Small intestine (tissue), 7 donors: ENCODE data around the gene TCF20. TPM values are rescaled to one million over a fixed set of nuclear protein-coding genes. Genes with fewer than 3 reads are reported as not detected.
A peak's percentile ranks its signal among the peaks of the same experiment; 100 is the strongest.

Experiments used
- DNase-seq, 2 donors: peaks; one replicate each; pipeline versions ENCODE4 v3.0.0 to v3.0.0-alpha.2; 2013
- FAIRE-seq: peaks from 2 replicates; lab custom pipeline; 2012; peaks lifted over from hg19 to GRCh38; lab: Jason Lieb, UNC
- H3K27ac ChIP-seq, 3 donors: one replicate each; pipeline ENCODE4 v1.5.1; 2013; ENCODE audit warnings: low read length in 2 of 3, mild to moderate bottlenecking in 2 of 3, control low read depth in 1 of 3, inconsistent platforms in 1 of 3, low read depth in 1 of 3, moderate library complexity in 1 of 3
- H3K27me3 ChIP-seq, 3 donors: one replicate each; pipeline ENCODE4 v1.6.1; 2013; ENCODE audit warnings: low read length in 3 of 3, inconsistent platforms in 1 of 3; ENCODE audit not compliant: control insufficient read depth in 3 of 3, insufficient read depth in 3 of 3
- H3K36me3 ChIP-seq, 3 donors: one replicate each; pipeline ENCODE4 v1.6.1; 2013; ENCODE audit warnings: low read length in 3 of 3, inconsistent platforms in 1 of 3, low read depth in 1 of 3, mild to moderate bottlenecking in 1 of 3, moderate library complexity in 1 of 3; ENCODE audit not compliant: control insufficient read depth in 3 of 3, insufficient read depth in 2 of 3
- H3K4me1 ChIP-seq, 3 donors: one replicate each; pipeline ENCODE4 v1.6.1; 2013; ENCODE audit warnings: low read length in 2 of 3, inconsistent platforms in 1 of 3, low read depth in 1 of 3, mild to moderate bottlenecking in 1 of 3, moderate library complexity in 1 of 3; ENCODE audit not compliant: control insufficient read depth in 3 of 3, insufficient read depth in 2 of 3
- H3K4me3 ChIP-seq, 3 donors: one replicate each; pipeline ENCODE4 v1.5.1; 2013; ENCODE audit warnings: low read length in 3 of 3, control low read depth in 1 of 3, inconsistent platforms in 1 of 3, low read depth in 1 of 3, mild to moderate bottlenecking in 1 of 3, moderate library complexity in 1 of 3
- H3K9me3 ChIP-seq, 2 donors: one replicate each; pipeline ENCODE4 v1.6.1; 2013; ENCODE audit warnings: low read depth in 1 of 2, low read length in 1 of 2; ENCODE audit not compliant: control insufficient read depth in 2 of 2, insufficient read depth in 1 of 2
- WGBS, 3 donors: extraction: QIAGEN DNeasy Blood & Tissue Kit; methylation state at CpG; one replicate each; pipeline ENCODE4 v1.1.7; 2013; 5-methylcytosine and 5-hydroxymethylcytosine counted together
- polyA plus RNA-seq, 4 donors: library from polyadenylated mRNA; stranded (reverse) in 3 of 4; unstranded in 1 of 4; fragments of 200-250 nt in 3 of 4; fragments of 120-200 nt in 1 of 4; gene quantifications; one replicate each; pipeline versions ENCODE4 v1.2.1 to v1.2.3, GENCODE V29; 2013
- donor health status: healthy with polysubstance abuse.
- donor health status: control.
- donor health status: control.
- donor health status: Bipolar disorder and iron deficiency.
- donor health status: healthy.

The TCF20 gene
- polyA plus RNA-seq, 4 donors: 6.2 to 32.0 (median 13.5) TPM

DNA sequence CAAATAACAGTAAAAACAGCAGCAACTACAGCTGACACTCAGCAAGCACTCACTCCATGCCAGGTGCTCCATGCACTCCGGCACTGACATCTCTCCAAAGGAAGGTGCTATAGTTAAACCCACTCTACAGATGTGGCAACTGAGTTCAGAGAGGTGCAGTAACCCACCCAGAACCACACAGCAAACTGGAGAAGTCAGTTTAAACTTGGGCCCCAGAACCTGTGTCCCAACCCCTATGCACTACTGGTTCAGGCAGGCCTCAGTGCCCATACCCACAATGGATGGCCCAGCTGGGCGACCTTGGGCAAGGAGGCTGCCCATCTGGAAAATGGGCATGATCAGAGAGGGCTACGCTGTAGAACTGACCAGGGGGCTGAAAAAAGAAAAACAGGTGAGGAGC, 26.4 kb upstream of the TCF20 start:
- no peaks in the 10 kb centered on the region for H3K27me3 ChIP-seq
- H3K36me3 ChIP-seq: no peaks in the 10 kb centered on the region
- peaks cover 4 to 58% (median 13%) of the 10 kb centered on the region in 3 donors for H3K4me1 ChIP-seq
- 90 to 93% (median 92%) methylated on average over 3 of the region's 3 CpGs for WGBS, 3 donors
- DNase-seq: no peak
- no peak overlapping the region for H3K27ac ChIP-seq
- no peak overlapping the region for H3K4me3 ChIP-seq
- no peaks in the 10 kb centered on the region for H3K9me3 ChIP-seq
- no peak for FAIRE-seq

DNA sequence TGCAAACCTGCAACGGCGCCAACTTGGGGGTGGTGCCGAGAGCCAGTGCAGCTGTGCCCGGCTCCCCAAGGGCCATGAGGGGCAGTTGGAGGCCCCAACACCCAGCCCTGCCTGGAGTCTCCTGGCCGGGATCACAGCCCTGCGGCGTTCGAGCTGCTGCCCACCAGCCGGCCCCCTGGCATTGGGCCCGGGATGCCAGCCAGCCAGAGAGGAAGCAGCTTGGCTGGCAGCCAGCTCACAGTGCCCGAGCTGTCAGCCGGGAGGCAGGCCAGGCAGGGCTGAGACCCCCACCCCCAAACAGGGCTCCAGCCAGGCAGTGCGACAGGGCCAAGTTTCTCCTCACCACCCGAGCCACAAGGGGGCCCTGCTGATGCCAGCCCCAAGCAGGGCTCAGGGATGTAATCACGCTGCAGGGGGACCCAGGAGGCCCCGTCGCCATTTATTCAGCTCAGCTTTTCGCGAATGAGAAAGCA, 26.0 kb upstream of the TCF20 start:
- H3K36me3 ChIP-seq: no peaks in the 10 kb centered on the region
- peaks cover 4 to 58% (median 15%) of the 10 kb centered on the region in 3 donors for H3K4me1 ChIP-seq
- no peak overlapping the region for H3K27ac ChIP-seq
- no peaks in the 10 kb centered on the region for H3K9me3 ChIP-seq
- 18 to 34% (median 30%) methylated on average over 19 of the region's 19 CpGs for WGBS, 3 donors
- H3K4me3 ChIP-seq: no peak overlapping the region
- DNase-seq: no peak
- no peak for FAIRE-seq
- no peaks in the 10 kb centered on the region for H3K27me3 ChIP-seq

DNA sequence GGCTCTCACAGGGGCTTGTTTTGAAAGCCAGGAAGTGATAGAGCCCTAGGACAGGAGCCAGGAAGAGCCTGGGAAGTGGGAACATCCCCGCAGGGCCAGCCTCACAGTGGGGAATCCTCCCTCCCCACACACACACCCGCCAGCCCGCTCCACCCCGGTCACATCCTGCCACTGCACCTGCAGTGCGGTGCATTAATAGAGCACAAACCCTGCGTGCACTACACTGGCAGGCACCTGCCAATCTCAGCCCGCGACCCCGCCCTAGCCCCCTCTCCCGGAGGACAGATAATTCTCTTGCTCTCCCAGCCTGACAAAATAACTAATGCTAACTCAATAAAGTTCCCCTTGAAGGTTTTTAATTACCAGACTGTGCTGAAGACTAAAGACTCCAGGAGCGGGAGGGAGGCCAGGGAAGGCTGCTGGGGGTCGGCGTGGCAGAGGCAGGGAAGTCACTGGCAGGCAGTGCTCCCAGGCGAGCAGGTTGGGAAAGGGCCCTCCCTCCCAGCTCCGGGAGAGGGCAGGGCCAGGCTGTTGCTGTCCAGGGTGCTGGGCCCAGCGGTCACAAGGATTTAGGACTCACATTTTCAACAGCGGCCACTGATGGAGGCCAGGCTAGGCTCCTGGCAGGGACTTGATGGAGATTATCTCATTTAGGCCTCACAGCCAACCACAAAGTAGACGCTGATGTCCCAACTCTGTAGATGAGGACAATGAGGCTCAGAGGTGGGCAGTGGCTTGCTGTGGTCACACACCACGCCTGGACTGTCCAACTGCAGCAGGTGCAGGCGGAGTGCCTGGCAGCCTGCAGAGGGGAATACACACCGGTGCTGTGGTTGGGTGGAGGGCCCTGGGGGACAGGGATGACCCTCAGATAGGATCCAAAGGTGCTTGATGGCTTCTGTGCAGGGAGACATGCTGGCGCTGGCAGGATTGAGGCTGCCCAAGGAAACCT, 23.9 kb upstream of the TCF20 start:
- FAIRE-seq: no peak
- Histone ChIP-seq H3K4me1 (peaks cover 0 to 53% (median 8%) of the 10 kb centered on the region in 3 donors), H3K36me3 (peaks cover 0 to 3% (median 0%) of the 10 kb centered on the region in 3 donors), H3K4me3 (no peak overlapping the region), H3K27me3 (no peaks in the 10 kb centered on the region), H3K9me3 (no peaks in the 10 kb centered on the region), H3K27ac (peak overlapping the region in 1 of 3 donors; percentile 67)
- WGBS, 3 donors: 20 to 36% (median 27%) methylated on average over 22 of the region's 22 CpGs
- DNase-seq: peak; percentile 42 to 79

DNA sequence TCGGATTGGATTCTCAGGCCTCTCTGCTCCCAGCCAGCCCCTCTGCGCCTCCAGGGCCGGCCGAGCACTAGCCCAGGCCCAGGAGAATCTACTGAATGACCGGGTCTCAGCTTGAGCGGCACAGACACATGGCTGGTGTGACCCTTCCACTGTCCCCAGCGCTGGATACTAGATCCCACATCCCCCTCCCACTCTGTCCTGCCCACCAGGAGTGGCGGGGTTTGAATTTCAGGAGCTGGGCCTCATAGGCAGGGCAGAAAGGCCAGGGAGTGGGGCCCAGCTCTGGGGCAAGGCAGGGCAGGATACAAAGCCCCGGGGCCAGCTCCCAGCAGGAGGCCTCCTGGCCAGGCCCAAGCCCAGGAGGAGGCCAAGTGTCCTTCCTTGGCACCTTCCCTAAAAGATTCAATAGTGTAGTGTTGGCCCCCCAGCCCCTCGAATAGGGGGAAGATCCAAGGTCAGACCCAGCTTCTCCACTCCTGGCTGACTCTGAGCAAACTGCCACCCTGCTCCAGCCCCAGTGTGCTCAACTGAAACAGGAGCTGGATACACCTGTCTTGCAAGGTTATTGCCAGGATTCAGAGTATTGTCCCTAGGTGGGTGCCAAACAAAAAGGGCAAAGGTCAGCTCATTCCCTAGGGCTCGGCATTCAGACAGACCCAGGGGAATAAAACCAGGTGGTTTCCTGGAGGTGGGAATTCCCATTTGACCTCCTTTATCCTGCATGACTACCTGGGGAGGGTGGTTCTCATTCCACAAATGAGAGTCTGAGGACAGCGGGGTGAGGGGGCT, 22.5 kb upstream of the TCF20 start:
- Histone ChIP-seq H3K4me1 (peaks cover 0 to 50% (median 8%) of the 10 kb centered on the region in 3 donors), H3K27ac (peak overlapping the region in 2 of 3 donors; percentile 70 to 81), H3K36me3 (peaks cover 0 to 3% (median 0%) of the 10 kb centered on the region in 3 donors), H3K27me3 (no peaks in the 10 kb centered on the region), H3K9me3 (no peaks in the 10 kb centered on the region), H3K4me3 (no peak overlapping the region)
- peak; percentile 68 to 72 for DNase-seq
- no peak for FAIRE-seq
- WGBS, 3 donors: 38 to 66% (median 38%) methylated on average over 12 of the region's 12 CpGs

DNA sequence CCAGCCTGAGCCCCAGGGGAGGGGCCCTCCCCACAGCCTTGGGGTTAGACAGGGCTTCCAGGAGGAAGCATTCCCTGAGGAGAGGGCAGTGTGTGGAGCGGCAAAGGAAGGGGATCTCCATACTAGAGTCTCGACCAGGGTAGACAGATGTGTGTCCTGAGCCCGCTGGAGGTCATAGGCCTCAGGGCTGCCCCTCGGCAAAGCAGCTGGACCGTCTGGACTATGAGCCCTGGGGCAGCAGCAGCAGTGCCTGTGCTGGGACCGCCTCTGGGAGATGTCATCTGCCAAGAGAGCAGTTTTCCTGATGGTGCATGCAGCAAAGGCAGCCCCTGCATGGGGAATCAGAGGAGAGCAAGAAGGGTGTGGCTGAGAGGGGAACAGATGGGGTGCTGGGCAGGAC, 20.8 kb upstream of the TCF20 start:
- no peak for DNase-seq

DNA sequence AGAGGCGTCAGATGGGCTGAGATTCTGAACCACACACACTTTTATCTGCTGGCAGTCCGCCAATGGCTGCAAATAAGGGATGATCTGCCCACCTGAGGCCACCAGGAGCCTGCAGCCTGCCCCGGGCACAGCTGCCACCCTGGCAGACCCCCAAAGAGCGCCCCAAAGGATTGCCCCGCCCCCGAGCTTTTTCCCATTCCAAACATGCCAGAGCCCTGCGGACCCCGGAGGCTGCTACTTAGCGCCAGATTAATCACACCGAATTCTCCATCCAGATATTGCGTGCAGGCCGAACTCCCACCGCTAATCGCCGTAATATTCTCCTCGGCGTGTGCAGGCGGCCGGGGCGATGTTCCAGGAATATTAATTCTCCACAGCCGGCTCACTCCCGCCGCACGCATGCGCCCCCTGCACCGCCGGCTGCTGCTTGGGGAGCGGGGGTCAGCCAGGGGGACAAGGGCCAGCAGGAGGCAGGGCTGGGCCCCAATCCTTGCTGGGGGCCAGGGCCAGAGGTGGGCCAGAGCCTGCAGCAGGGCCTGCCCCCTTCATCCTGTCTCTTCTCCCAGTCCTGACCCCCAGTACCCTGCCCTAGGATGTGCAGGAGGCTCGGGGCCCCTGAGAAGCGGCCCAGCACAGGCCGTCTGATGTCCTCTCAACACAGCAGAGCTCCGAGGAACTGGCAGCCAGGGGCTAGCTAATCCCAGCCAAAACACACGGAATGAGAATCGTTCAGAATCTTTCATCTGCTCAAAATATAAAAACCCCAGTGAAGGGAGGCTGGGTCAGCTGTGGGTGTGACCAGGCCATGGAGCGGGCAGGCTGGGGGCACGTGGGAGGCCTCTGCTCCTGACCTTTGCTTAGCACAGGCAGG, 19.5 kb upstream of the TCF20 start:
- DNase-seq: no peak
- H3K27ac ChIP-seq: no peak overlapping the region
- 63 to 81% (median 67%) methylated on average over 33 to 36 of the region's 36 CpGs for WGBS, 3 donors

More for the DNA sequence above, 20.8 kb upstream of the TCF20 start:
- no peak for FAIRE-seq
- no peak overlapping the region for H3K27ac ChIP-seq
- no peak overlapping the region for H3K4me3 ChIP-seq
- no peaks in the 10 kb centered on the region for H3K9me3 ChIP-seq
- 28 to 72% (median 39%) methylated on average over 6 of the region's 6 CpGs for WGBS, 3 donors
- peaks cover 0 to 50% (median 8%) of the 10 kb centered on the region in 3 donors for H3K4me1 ChIP-seq
- peaks cover 0 to 3% (median 0%) of the 10 kb centered on the region in 3 donors for H3K36me3 ChIP-seq
- H3K27me3 ChIP-seq: no peaks in the 10 kb centered on the region

DNA sequence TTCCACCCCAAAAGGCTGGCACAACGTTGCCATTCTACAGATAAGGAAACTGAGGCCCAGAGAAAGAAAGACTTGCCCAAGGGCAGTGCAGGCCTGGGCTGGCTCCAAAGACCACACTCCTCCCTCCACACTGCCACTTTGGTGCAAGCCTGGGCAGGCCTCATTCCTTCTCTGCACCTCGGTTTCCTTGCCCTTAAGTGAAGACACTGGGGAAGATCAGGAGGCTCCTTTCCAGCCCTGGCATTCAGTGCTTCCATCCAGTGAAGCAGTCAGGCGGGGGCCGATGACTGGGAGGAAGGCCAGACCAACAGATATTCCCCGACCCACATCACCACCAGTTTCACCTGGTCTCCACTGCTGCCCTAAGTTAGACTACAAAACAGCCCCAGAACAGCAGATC, 18.3 kb upstream of the TCF20 start:
- FAIRE-seq (no peak), DNase-seq (no peak)
- Histone ChIP-seq H3K27ac (no peak overlapping the region), H3K9me3 (no peaks in the 10 kb centered on the region), H3K4me3 (no peak overlapping the region), H3K4me1 (peaks cover 0 to 47% (median 8%) of the 10 kb centered on the region in 3 donors), H3K27me3 (peaks cover 0 to 13% (median 2%) of the 10 kb centered on the region in 3 donors), H3K36me3 (peaks cover 0 to 5% (median 0%) of the 10 kb centered on the region in 3 donors)
- 75 to 88% (median 83%) methylated on average over 5 of the region's 5 CpGs for WGBS, 3 donors

More for the DNA sequence above, 19.5 kb upstream of the TCF20 start:
- Histone ChIP-seq H3K4me1 (peaks cover 0 to 48% (median 8%) of the 10 kb centered on the region in 3 donors), H3K9me3 (no peaks in the 10 kb centered on the region), H3K36me3 (peaks cover 0 to 5% (median 0%) of the 10 kb centered on the region in 3 donors), H3K27me3 (peaks cover 0 to 3% (median 0%) of the 10 kb centered on the region in 3 donors), H3K4me3 (no peak overlapping the region)
- FAIRE-seq: no peak
